Epithelial cell of proximal tubule (primary cell): ENCODE measurements around the gene GRIA4. TPM values are rescaled to one million over a fixed set of nuclear protein-coding genes. Genes with fewer than 3 reads are reported as not detected.

Experiments
- DNase-seq: peaks from one replicate; pipeline ENCODE4 v3.0.0-alpha.2; 2011; ENCODE audit warnings: low read depth
- H3K4me3 ChIP-seq: 2 replicates; pipeline ENCODE4 v1.5.1; 2011; ENCODE audit warnings: low read depth, mild to moderate bottlenecking, low read length
- total RNA-seq: library from RNA; depleted of rRNA; stranded (reverse); fragments of >200 nt; gene quantifications from 2 replicates; pipeline ENCODE4 v1.2.3, GENCODE V29; 2015
- TF ChIP-seq, protein P1 (sequence below): conservative IDR thresholded peaks from 2 replicates; pipeline ENCODE4 v1.5.1; 2012; ENCODE audit warnings: low read depth, mild to moderate bottlenecking, low read length

GRIA4 gene
- total RNA-seq, 1 donor from 2014 or later = 0.69 TPM

DNA sequence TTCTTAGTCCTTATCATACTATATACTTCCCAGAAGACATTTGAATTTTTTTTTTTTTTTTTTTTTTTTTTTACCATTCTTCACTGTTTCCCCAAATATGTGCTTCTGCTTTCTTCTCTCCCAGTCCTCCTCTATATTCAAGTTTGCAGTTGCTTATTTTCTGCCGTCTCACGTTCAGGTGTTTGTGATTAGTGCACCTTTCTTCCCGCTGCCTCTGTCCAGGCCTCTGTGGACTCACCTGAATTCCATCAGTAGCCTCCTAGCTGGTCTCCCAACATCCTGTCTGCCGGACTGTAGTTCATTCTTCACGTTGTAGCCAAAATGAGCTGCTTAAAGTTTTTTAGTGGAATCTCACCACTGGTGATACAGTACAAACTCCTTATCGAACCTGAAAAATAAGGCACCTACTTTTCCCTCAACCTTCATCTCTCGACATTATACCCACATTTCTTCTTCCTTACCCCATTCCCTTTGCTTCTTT, 413.0 kb downstream of the GRIA4 start:
- no peak for DNase-seq
- TF ChIP-seq, protein P1, sequence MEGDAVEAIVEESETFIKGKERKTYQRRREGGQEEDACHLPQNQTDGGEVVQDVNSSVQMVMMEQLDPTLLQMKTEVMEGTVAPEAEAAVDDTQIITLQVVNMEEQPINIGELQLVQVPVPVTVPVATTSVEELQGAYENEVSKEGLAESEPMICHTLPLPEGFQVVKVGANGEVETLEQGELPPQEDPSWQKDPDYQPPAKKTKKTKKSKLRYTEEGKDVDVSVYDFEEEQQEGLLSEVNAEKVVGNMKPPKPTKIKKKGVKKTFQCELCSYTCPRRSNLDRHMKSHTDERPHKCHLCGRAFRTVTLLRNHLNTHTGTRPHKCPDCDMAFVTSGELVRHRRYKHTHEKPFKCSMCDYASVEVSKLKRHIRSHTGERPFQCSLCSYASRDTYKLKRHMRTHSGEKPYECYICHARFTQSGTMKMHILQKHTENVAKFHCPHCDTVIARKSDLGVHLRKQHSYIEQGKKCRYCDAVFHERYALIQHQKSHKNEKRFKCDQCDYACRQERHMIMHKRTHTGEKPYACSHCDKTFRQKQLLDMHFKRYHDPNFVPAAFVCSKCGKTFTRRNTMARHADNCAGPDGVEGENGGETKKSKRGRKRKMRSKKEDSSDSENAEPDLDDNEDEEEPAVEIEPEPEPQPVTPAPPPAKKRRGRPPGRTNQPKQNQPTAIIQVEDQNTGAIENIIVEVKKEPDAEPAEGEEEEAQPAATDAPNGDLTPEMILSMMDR = no peak
- H3K4me3 ChIP-seq = peak overlapping the region; percentile 63

- TF ChIP-seq, protein P1 = no peak
- H3K4me3 ChIP-seq = no peak overlapping the region
- DNase-seq = no peak
These were observed 420.7 kb downstream of the GRIA4 start for GRCh38 chr11:106030609-106031008.

- no peak overlapping the region for H3K4me3 ChIP-seq
- peak; percentile 61 for DNase-seq
- TF ChIP-seq, protein P1 = no peak
These were observed 421.4 kb downstream of the GRIA4 start for GRCh38 chr11:106031202-106031810.
